Effector memory CD8-positive, alpha-beta T cell (primary cell): ENCODE results near the gene ARHGAP21.
"Not testable (repeated sequence)": the region's sequence is repeated elsewhere in the genome, so short reads cannot be mapped to it uniquely, and the experiment has no call there.

Source experiments
- ATAC-seq: fragments of 150-1000 bp; cut with Tn5 transposase; replicated peaks from 2 replicates; pipeline ENCODE4 v1.10.0; 2021; ENCODE audit warnings: mild to moderate bottlenecking, moderate library complexity
- DNase-seq, 3 experiments: peaks; one replicate each; pipeline ENCODE4 v3.0.0; 2021
- H3K27ac Mint-ChIP-seq, 2 donors: one replicate each; pipeline ENCODE4 v1.8.0; 2022; ENCODE audit warnings: mild to moderate bottlenecking in 2 of 2, mixed read lengths in 2 of 2, moderate library complexity in 2 of 2
- H3K27me3 Mint-ChIP-seq, 2 donors: one replicate each; pipeline ENCODE4 v1.8.0; 2022; ENCODE audit warnings: mixed read lengths in 2 of 2
- H3K36me3 Mint-ChIP-seq: one replicate; pipeline ENCODE4 v1.8.0; 2022; ENCODE audit warnings: mild to moderate bottlenecking, moderate library complexity, mixed read lengths; ENCODE audit not compliant: insufficient read depth
- H3K4me1 Mint-ChIP-seq, 2 donors: one replicate each; pipeline ENCODE4 v1.8.0; 2022; ENCODE audit warnings: low read depth in 2 of 2, mixed read lengths in 2 of 2
- H3K4me3 Mint-ChIP-seq, 2 donors: one replicate each; pipeline ENCODE4 v1.8.0; 2022; ENCODE audit warnings: mild to moderate bottlenecking in 2 of 2, mixed read lengths in 2 of 2, moderate library complexity in 2 of 2
- H3K9me3 Mint-ChIP-seq, 2 donors: one replicate each; pipeline ENCODE4 v1.8.0; 2022; ENCODE audit warnings: mixed read lengths in 2 of 2

Gene ARHGAP21

GRCh38 chr10:24661376-24661775 is 62.3 kb downstream of the ARHGAP21 start:
- Mint-ChIP-seq H3K27ac (no peak overlapping the region), H3K4me3 (no peak overlapping the region)
- no peak for DNase-seq

GRCh38 chr10:24658319-24658718 is 65.4 kb downstream of the ARHGAP21 start:
- ATAC-seq, H3K4me3 Mint-ChIP-seq, H3K27ac Mint-ChIP-seq, DNase-seq, H3K36me3 Mint-ChIP-seq, H3K9me3 Mint-ChIP-seq, H3K27me3 Mint-ChIP-seq: not testable (repeated sequence)
- peaks cover 9 to 15% of the 10 kb centered on the region in 2 donors for H3K4me1 Mint-ChIP-seq

More at GRCh38 chr10:24661376-24661775, 62.3 kb downstream of the ARHGAP21 start:
- H3K27me3 Mint-ChIP-seq, result no peaks in the 10 kb centered on the region
- peaks cover 4 to 9% of the 10 kb centered on the region in 2 donors for H3K4me1 Mint-ChIP-seq
- ATAC-seq, result no peak
- H3K36me3 Mint-ChIP-seq, result no peaks in the 10 kb centered on the region
- H3K9me3 Mint-ChIP-seq, result no peaks in the 10 kb centered on the region

GRCh38 chr10:24656326-24656725 is 67.4 kb downstream of the ARHGAP21 start:
- ATAC-seq, H3K9me3 Mint-ChIP-seq, DNase-seq, H3K27me3 Mint-ChIP-seq, H3K4me3 Mint-ChIP-seq, H3K36me3 Mint-ChIP-seq, H3K27ac Mint-ChIP-seq: not testable (repeated sequence)
- peaks cover 9 to 15% of the 10 kb centered on the region in 2 donors for H3K4me1 Mint-ChIP-seq

GRCh38 chr10:24652381-24652957 is 71.2 kb downstream of the ARHGAP21 start:
- ATAC-seq (no peak), DNase-seq (no peak)
- Mint-ChIP-seq H3K27me3 (no peaks in the 10 kb centered on the region), H3K4me3 (no peak overlapping the region), H3K36me3 (no peaks in the 10 kb centered on the region), H3K27ac (no peak overlapping the region), H3K9me3 (no peaks in the 10 kb centered on the region), H3K4me1 (peaks cover 5 to 6% of the 10 kb centered on the region in 2 donors)

GRCh38 chr10:24651923-24652322 is 71.8 kb downstream of the ARHGAP21 start:
- no peaks in the 10 kb centered on the region for H3K36me3 Mint-ChIP-seq
- H3K9me3 Mint-ChIP-seq, result no peaks in the 10 kb centered on the region
- no peak overlapping the region for H3K4me3 Mint-ChIP-seq
- no peak for ATAC-seq
- peaks cover 5 to 6% of the 10 kb centered on the region in 2 donors for H3K4me1 Mint-ChIP-seq
- H3K27ac Mint-ChIP-seq, result no peak overlapping the region
- DNase-seq, result no peak
- no peaks in the 10 kb centered on the region for H3K27me3 Mint-ChIP-seq

GRCh38 chr10:24650669-24651391 is 72.9 kb downstream of the ARHGAP21 start:
- Mint-ChIP-seq H3K9me3 (no peaks in the 10 kb centered on the region), H3K27ac (no peak overlapping the region), H3K27me3 (no peaks in the 10 kb centered on the region), H3K36me3 (no peaks in the 10 kb centered on the region), H3K4me3 (no peak overlapping the region), H3K4me1 (peaks cover 5 to 6% of the 10 kb centered on the region in 2 donors)
- ATAC-seq (no peak), DNase-seq (no peak)

GRCh38 chr10:24645784-24646183 is 77.9 kb downstream of the ARHGAP21 start:
- no peak overlapping the region for H3K27ac Mint-ChIP-seq
- H3K36me3 Mint-ChIP-seq, result no peaks in the 10 kb centered on the region
- peak; percentile 52 for ATAC-seq
- H3K4me1 Mint-ChIP-seq, result no peaks in the 10 kb centered on the region
- no peaks in the 10 kb centered on the region for H3K27me3 Mint-ChIP-seq
- no peak for DNase-seq
- H3K4me3 Mint-ChIP-seq, result no peak overlapping the region
- H3K9me3 Mint-ChIP-seq, result no peaks in the 10 kb centered on the region

GRCh38 chr10:24645022-24645421 is 78.7 kb downstream of the ARHGAP21 start:
- Mint-ChIP-seq H3K27ac (no peak overlapping the region), H3K36me3 (no peaks in the 10 kb centered on the region), H3K4me1 (no peaks in the 10 kb centered on the region), H3K9me3 (no peaks in the 10 kb centered on the region), H3K4me3 (no peak overlapping the region), H3K27me3 (no peaks in the 10 kb centered on the region)
- ATAC-seq, result no peak
- no peak for DNase-seq

- ATAC-seq (no peak), DNase-seq (no peak)
- Mint-ChIP-seq H3K27me3 (no peaks in the 10 kb centered on the region), H3K9me3 (no peaks in the 10 kb centered on the region), H3K27ac (no peak overlapping the region), H3K36me3 (no peaks in the 10 kb centered on the region), H3K4me1 (no peaks in the 10 kb centered on the region), H3K4me3 (no peak overlapping the region)
Measured at GRCh38 chr10:24643679-24644209, 79.9 kb downstream of the ARHGAP21 start.

GRCh38 chr10:24642921-24643678 is 80.6 kb downstream of the ARHGAP21 start:
- no peaks in the 10 kb centered on the region for H3K9me3 Mint-ChIP-seq
- H3K4me1 Mint-ChIP-seq, result no peaks in the 10 kb centered on the region
- H3K27ac Mint-ChIP-seq, result no peak overlapping the region
- H3K27me3 Mint-ChIP-seq, result no peaks in the 10 kb centered on the region
- ATAC-seq, result peak; percentile 76
- H3K4me3 Mint-ChIP-seq, result no peak overlapping the region
- peak; percentile 10 to 27 (median 14) for DNase-seq
- H3K36me3 Mint-ChIP-seq, result no peaks in the 10 kb centered on the region

GRCh38 chr10:24639124-24639523 is 84.6 kb downstream of the ARHGAP21 start:
- no peak for ATAC-seq
- no peak overlapping the region for H3K27ac Mint-ChIP-seq

GRCh38 chr10:24625778-24626177 is 97.9 kb downstream of the ARHGAP21 start:
- H3K4me3 Mint-ChIP-seq, result no peak overlapping the region
- H3K27me3 Mint-ChIP-seq, result no peaks in the 10 kb centered on the region
- ATAC-seq (no peak), DNase-seq (no peak)
- no peaks in the 10 kb centered on the region for H3K36me3 Mint-ChIP-seq
- H3K9me3 Mint-ChIP-seq, result no peaks in the 10 kb centered on the region
- peaks cover 4 to 8% of the 10 kb centered on the region in 2 donors for H3K4me1 Mint-ChIP-seq
- no peak overlapping the region for H3K27ac Mint-ChIP-seq

More at GRCh38 chr10:24639124-24639523, 84.6 kb downstream of the ARHGAP21 start:
- no peak overlapping the region for H3K4me3 Mint-ChIP-seq
- H3K9me3 Mint-ChIP-seq, result no peaks in the 10 kb centered on the region
- no peak for DNase-seq
- H3K4me1 Mint-ChIP-seq, result no peaks in the 10 kb centered on the region
- H3K27me3 Mint-ChIP-seq, result no peaks in the 10 kb centered on the region
- no peaks in the 10 kb centered on the region for H3K36me3 Mint-ChIP-seq

GRCh38 chr10:24623383-24623782 is 100.3 kb downstream of the ARHGAP21 start:
- DNase-seq (no peak), ATAC-seq (no peak)
- Mint-ChIP-seq H3K27me3 (no peaks in the 10 kb centered on the region), H3K27ac (peak overlapping the region; percentile 41 to 56), H3K9me3 (no peaks in the 10 kb centered on the region), H3K4me1 (peaks cover 4 to 8% of the 10 kb centered on the region in 2 donors), H3K4me3 (peak overlapping the region in 1 of 2 donors; percentile 19), H3K36me3 (no peaks in the 10 kb centered on the region)
